SK-N-SH treated with all-trans-retinoic acid at 6 μM for 48 hours (cell line): ENCODE results near the gene GNAS.
"Not testable (repeated sequence)": the region's sequence is repeated elsewhere in the genome, so short reads cannot be mapped to it uniquely, and the experiment has no call there.

Experiments used
- ARNTL ChIP-seq: fragments of 450-650 bp; formaldehyde crosslinking; IDR thresholded peaks from 2 replicates; pipeline ENCODE4 v1.5.0; 2020; ENCODE audit warnings: low read depth, mild to moderate bottlenecking, moderate library complexity, borderline replicate concordance
- BACH2 ChIP-seq: fragments of 250-450 bp; sonication (Bioruptor Pico); IDR thresholded peaks from 2 replicates; pipeline ENCODE4 v1.9.0; 2021; ENCODE audit warnings: mild to moderate bottlenecking, borderline replicate concordance
- CSDC2 ChIP-seq: fragments of 250-450 bp; sonication (Bioruptor Pico); IDR thresholded peaks from 2 replicates; pipeline ENCODE4 v1.5.0; 2020; ENCODE audit warnings: mild to moderate bottlenecking, moderate library complexity
- ESRRG ChIP-seq: fragments of 250-450 bp; sonication (Bioruptor Pico); IDR thresholded peaks from 2 replicates; pipeline ENCODE4 v1.6.1; 2021; ENCODE audit warnings: mild to moderate bottlenecking
- PATZ1 ChIP-seq: fragments of 250-450 bp; sonication (Bioruptor Pico); IDR thresholded peaks from 2 replicates; pipeline ENCODE4 v1.8.0; 2020; ENCODE audit warnings: mild to moderate bottlenecking, moderate library complexity, borderline replicate concordance
- POU6F1 ChIP-seq: fragments of 250-450 bp; sonication (Bioruptor Pico); IDR thresholded peaks from 2 replicates; pipeline ENCODE4 v1.8.0; 2021; ENCODE audit warnings: low read depth, mild to moderate bottlenecking, moderate library complexity, borderline replicate concordance
- ZFP3 ChIP-seq: fragments of 250-450 bp; sonication (Bioruptor Pico); IDR thresholded peaks from 2 replicates; pipeline ENCODE4 v1.5.0; 2020; ENCODE audit warnings: mild to moderate bottlenecking, moderate library complexity
- ZFP30 ChIP-seq: fragments of 450-650 bp; formaldehyde crosslinking; IDR thresholded peaks from 2 replicates; pipeline ENCODE4 v1.5.0; 2022; ENCODE audit warnings: mild to moderate bottlenecking, moderate library complexity
- ZNF8 ChIP-seq: fragments of 450-650 bp; formaldehyde crosslinking; IDR thresholded peaks from 2 replicates; pipeline ENCODE4 v1.5.0; 2020; ENCODE audit warnings: mild to moderate bottlenecking, moderate library complexity
- TF ChIP-seq, protein P1 (sequence below): fragments of 250-450 bp; sonication (Bioruptor Pico); IDR thresholded peaks from 2 replicates; pipeline ENCODE4 v1.5.1; 2020; ENCODE audit warnings: low read depth, mild to moderate bottlenecking, moderate library complexity

- not testable (repeated sequence) for TF ChIP-seq ZFP30 (CRISPR knock-in tag); CSDC2; ARNTL; ESRRG (CRISPR knock-in tag); ZFP3; PATZ1; POU6F1; ZNF8; BACH2
- TF ChIP-seq, protein P1, sequence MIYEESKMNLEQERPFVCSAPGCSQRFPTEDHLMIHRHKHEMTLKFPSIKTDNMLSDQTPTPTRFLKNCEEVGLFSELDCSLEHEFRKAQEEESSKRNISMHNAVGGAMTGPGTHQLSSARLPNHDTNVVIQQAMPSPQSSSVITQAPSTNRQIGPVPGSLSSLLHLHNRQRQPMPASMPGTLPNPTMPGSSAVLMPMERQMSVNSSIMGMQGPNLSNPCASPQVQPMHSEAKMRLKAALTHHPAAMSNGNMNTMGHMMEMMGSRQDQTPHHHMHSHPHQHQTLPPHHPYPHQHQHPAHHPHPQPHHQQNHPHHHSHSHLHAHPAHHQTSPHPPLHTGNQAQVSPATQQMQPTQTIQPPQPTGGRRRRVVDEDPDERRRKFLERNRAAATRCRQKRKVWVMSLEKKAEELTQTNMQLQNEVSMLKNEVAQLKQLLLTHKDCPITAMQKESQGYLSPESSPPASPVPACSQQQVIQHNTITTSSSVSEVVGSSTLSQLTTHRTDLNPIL, result not testable (repeated sequence)
These were observed 95.4 kb downstream of the GNAS start for GRCh38 chr20:58947797-58948388.
